SK-N-SH treated with all-trans-retinoic acid at 6 μM for 48 hours (cell line): ENCODE data around the gene RAB3GAP2.
"Not testable (repeated sequence)": the region's sequence is repeated elsewhere in the genome, so short reads cannot be mapped to it uniquely, and the experiment has no call there.

Experiments used
- ATAC-seq: fragments of 200-7000 bp; cut with Tn5 transposase; 3 replicates; pipeline ENCODE4 v1.9.1; 2020; ENCODE audit warnings: mild to moderate bottlenecking, moderate library complexity
- BACH2 ChIP-seq: fragments of 250-450 bp; sonication (Bioruptor Pico); IDR thresholded peaks from 2 replicates; pipeline ENCODE4 v1.9.0; 2021; ENCODE audit warnings: mild to moderate bottlenecking, borderline replicate concordance
- CSDC2 ChIP-seq: fragments of 250-450 bp; sonication (Bioruptor Pico); IDR thresholded peaks from 2 replicates; pipeline ENCODE4 v1.5.0; 2020; ENCODE audit warnings: mild to moderate bottlenecking, moderate library complexity
- ESRRG ChIP-seq: fragments of 250-450 bp; sonication (Bioruptor Pico); IDR thresholded peaks from 2 replicates; pipeline ENCODE4 v1.6.1; 2021; ENCODE audit warnings: mild to moderate bottlenecking
- GLIS3 ChIP-seq: fragments of 250-450 bp; sonication (Bioruptor Pico); IDR thresholded peaks from 2 replicates; pipeline ENCODE4 v1.5.0; 2020; ENCODE audit warnings: mild to moderate bottlenecking, moderate library complexity
- ISL1 ChIP-seq: fragments of 250-450 bp; sonication (Bioruptor Pico); IDR thresholded peaks from 2 replicates; pipeline ENCODE4 v2.1.2; 2022; ENCODE audit warnings: mild to moderate bottlenecking, moderate library complexity
- OSR1 ChIP-seq: fragments of 250-450 bp; sonication (Bioruptor Pico); IDR thresholded peaks from 2 replicates; pipeline ENCODE4 v1.8.0; 2022; ENCODE audit warnings: moderate library complexity, mild to moderate bottlenecking, inconsistent platforms
- PPARA ChIP-seq: fragments of 250-450 bp; sonication (Bioruptor Pico); IDR thresholded peaks from 2 replicates; pipeline ENCODE4 v1.5.0; 2020; ENCODE audit warnings: mild to moderate bottlenecking, borderline replicate concordance
- RARB ChIP-seq: fragments of 250-450 bp; sonication (Bioruptor Pico); IDR thresholded peaks from 2 replicates; pipeline ENCODE4 v1.8.0; 2021; ENCODE audit warnings: mild to moderate bottlenecking, moderate library complexity
- SNAI2 ChIP-seq: fragments of 250-450 bp; sonication (Bioruptor Pico); IDR thresholded peaks from 2 replicates; pipeline ENCODE4 v1.5.0; 2020; ENCODE audit warnings: mild to moderate bottlenecking, moderate library complexity
- TCF4 ChIP-seq: fragments of 250-450 bp; sonication (Bioruptor Pico); IDR thresholded peaks from 2 replicates; pipeline ENCODE4 v1.8.0; 2021; ENCODE audit warnings: mild to moderate bottlenecking, moderate library complexity, borderline replicate concordance
- TOX ChIP-seq: fragments of 250-450 bp; sonication (Bioruptor Pico); IDR thresholded peaks from 2 replicates; pipeline ENCODE4 v1.8.0; 2021; ENCODE audit warnings: mild to moderate bottlenecking, moderate library complexity, borderline replicate concordance
- ZC3H10 ChIP-seq: fragments of 250-450 bp; sonication (Bioruptor Pico); IDR thresholded peaks from 2 replicates; pipeline ENCODE4 v1.5.1; 2021; ENCODE audit warnings: mild to moderate bottlenecking, moderate library complexity
- ZFP3 ChIP-seq: fragments of 250-450 bp; sonication (Bioruptor Pico); IDR thresholded peaks from 2 replicates; pipeline ENCODE4 v1.5.0; 2020; ENCODE audit warnings: mild to moderate bottlenecking, moderate library complexity
- ZFP30 ChIP-seq: fragments of 450-650 bp; formaldehyde crosslinking; IDR thresholded peaks from 2 replicates; pipeline ENCODE4 v1.5.0; 2022; ENCODE audit warnings: mild to moderate bottlenecking, moderate library complexity
- ZNF565 ChIP-seq: fragments of 450-650 bp; formaldehyde crosslinking; conservative IDR thresholded peaks from 2 replicates; pipeline ENCODE4 v1.5.0; 2020; ENCODE audit warnings: low read depth, mild to moderate bottlenecking, moderate library complexity
- ZNF8 ChIP-seq: fragments of 450-650 bp; formaldehyde crosslinking; IDR thresholded peaks from 2 replicates; pipeline ENCODE4 v1.5.0; 2020; ENCODE audit warnings: mild to moderate bottlenecking, moderate library complexity
- TF ChIP-seq, protein P1 (sequence below): fragments of 250-450 bp; sonication (Bioruptor Pico); IDR thresholded peaks from 2 replicates; pipeline ENCODE4 v1.5.1; 2021; ENCODE audit warnings: mild to moderate bottlenecking, moderate library complexity
- TF ChIP-seq, protein P2 (sequence below): fragments of 250-450 bp; sonication (Bioruptor Pico); IDR thresholded peaks from 2 replicates; pipeline ENCODE4 v1.5.0; 2020; ENCODE audit warnings: mild to moderate bottlenecking, moderate library complexity
- TF ChIP-seq, protein P3 (sequence below): fragments of 250-450 bp; sonication (Bioruptor Pico); IDR thresholded peaks from 2 replicates; pipeline ENCODE4 v1.5.1; 2020; ENCODE audit warnings: low read depth, mild to moderate bottlenecking, moderate library complexity
- TF ChIP-seq, protein P4 (sequence below): fragments of 250-450 bp; sonication (Bioruptor Pico); IDR thresholded peaks from 2 replicates; pipeline ENCODE4 v1.8.0; 2020; ENCODE audit warnings: mild to moderate bottlenecking, moderate library complexity, borderline replicate concordance
- TF ChIP-seq, protein P5 (sequence below): fragments of 250-450 bp; sonication (Bioruptor Pico); IDR thresholded peaks from 2 replicates; pipeline ENCODE4 v1.8.0; 2021; ENCODE audit warnings: low read depth, mild to moderate bottlenecking, moderate library complexity, borderline replicate concordance

RAB3GAP2 gene

DNA sequence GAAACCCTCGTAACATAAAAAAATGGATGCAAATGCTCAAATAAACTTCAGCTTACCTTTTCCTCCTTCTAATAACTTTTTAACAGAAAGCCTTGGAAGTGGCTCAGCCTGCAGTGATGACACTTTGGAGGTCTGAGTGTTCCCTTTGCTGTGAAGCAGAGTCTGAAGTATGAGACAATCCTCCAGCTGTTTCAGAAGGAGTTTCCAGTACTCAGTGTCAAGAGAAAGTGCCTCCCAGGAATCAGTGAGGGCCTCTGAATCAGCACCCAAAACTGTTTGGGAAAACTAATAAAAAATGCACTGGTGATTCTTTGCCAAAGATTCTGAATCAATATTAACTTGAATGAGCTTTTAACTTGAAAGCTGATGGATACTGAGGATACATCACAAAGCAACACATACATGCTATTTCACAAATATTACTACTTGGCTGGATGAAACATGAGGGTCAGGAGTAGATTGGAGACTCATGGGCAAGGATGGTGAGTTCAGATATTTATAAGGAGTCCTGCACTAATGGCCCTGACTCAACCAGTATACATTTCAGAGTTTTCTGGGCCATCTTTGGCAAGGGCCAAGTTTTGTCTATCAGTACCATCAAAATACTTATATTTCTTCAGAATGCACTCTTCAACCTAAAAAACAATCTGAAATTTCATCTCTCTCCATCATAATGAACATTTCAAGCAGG, 101.3 kb downstream of the RAB3GAP2 start:
- no peak for TF ChIP-seq ZNF8 (CRISPR knock-in tag)
- no peak for TF ChIP-seq ZNF565 (CRISPR knock-in tag)
- TF ChIP-seq CSDC2 (CRISPR knock-in tag): no peak
- TF ChIP-seq, protein P1, sequence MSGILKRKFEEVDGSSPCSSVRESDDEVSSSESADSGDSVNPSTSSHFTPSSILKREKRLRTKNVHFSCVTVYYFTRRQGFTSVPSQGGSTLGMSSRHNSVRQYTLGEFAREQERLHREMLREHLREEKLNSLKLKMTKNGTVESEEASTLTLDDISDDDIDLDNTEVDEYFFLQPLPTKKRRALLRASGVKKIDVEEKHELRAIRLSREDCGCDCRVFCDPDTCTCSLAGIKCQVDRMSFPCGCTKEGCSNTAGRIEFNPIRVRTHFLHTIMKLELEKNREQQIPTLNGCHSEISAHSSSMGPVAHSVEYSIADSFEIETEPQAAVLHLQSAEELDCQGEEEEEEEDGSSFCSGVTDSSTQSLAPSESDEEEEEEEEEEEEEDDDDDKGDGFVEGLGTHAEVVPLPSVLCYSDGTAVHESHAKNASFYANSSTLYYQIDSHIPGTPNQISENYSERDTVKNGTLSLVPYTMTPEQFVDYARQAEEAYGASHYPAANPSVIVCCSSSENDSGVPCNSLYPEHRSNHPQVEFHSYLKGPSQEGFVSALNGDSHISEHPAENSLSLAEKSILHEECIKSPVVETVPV (CRISPR knock-in tag): no peak
- TF ChIP-seq, protein P2, sequence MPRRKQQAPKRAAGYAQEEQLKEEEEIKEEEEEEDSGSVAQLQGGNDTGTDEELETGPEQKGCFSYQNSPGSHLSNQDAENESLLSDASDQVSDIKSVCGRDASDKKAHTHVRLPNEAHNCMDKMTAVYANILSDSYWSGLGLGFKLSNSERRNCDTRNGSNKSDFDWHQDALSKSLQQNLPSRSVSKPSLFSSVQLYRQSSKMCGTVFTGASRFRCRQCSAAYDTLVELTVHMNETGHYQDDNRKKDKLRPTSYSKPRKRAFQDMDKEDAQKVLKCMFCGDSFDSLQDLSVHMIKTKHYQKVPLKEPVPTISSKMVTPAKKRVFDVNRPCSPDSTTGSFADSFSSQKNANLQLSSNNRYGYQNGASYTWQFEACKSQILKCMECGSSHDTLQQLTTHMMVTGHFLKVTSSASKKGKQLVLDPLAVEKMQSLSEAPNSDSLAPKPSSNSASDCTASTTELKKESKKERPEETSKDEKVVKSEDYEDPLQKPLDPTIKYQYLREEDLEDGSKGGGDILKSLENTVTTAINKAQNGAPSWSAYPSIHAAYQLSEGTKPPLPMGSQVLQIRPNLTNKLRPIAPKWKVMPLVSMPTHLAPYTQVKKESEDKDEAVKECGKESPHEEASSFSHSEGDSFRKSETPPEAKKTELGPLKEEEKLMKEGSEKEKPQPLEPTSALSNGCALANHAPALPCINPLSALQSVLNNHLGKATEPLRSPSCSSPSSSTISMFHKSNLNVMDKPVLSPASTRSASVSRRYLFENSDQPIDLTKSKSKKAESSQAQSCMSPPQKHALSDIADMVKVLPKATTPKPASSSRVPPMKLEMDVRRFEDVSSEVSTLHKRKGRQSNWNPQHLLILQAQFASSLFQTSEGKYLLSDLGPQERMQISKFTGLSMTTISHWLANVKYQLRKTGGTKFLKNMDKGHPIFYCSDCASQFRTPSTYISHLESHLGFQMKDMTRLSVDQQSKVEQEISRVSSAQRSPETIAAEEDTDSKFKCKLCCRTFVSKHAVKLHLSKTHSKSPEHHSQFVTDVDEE (CRISPR knock-in tag): no peak
- TF ChIP-seq ISL1: no peak
- no peak for TF ChIP-seq TOX (CRISPR knock-in tag)
- no peak for TF ChIP-seq ZFP30 (CRISPR knock-in tag)
- TF ChIP-seq, protein P3, sequence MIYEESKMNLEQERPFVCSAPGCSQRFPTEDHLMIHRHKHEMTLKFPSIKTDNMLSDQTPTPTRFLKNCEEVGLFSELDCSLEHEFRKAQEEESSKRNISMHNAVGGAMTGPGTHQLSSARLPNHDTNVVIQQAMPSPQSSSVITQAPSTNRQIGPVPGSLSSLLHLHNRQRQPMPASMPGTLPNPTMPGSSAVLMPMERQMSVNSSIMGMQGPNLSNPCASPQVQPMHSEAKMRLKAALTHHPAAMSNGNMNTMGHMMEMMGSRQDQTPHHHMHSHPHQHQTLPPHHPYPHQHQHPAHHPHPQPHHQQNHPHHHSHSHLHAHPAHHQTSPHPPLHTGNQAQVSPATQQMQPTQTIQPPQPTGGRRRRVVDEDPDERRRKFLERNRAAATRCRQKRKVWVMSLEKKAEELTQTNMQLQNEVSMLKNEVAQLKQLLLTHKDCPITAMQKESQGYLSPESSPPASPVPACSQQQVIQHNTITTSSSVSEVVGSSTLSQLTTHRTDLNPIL (CRISPR knock-in tag): no peak
- no peak for TF ChIP-seq ZC3H10 (CRISPR knock-in tag)
- TF ChIP-seq ESRRG: no peak
- TF ChIP-seq ZFP3: no peak
- TF ChIP-seq GLIS3: no peak
- no peak for TF ChIP-seq SNAI2 (CRISPR knock-in tag)
- no peak for TF ChIP-seq TCF4 (CRISPR knock-in tag)
- no peak for TF ChIP-seq PPARA (CRISPR knock-in tag)
- no peak for TF ChIP-seq BACH2 (CRISPR knock-in tag)
- no peak for TF ChIP-seq OSR1 (CRISPR knock-in tag)
- no peak for ATAC-seq

DNA sequence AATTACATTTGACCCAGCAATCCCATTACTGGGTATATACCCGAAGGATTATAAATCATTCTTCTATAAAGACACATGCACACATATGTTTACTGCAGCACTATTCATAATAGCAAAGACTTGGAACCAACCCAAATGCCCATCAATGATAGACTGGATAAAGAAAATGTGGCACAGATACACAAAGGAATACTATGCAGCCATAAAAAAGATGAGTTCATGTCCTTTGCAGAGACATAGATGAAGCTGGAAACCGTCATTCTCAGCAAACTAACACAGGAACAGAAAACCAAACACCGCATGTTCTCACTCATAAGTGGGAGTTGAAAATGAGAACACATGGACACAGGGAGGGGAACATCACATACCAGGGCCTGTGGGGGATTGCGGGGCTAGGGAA, 102.4 kb downstream of the RAB3GAP2 start:
- not testable (repeated sequence) for ATAC-seq

DNA sequence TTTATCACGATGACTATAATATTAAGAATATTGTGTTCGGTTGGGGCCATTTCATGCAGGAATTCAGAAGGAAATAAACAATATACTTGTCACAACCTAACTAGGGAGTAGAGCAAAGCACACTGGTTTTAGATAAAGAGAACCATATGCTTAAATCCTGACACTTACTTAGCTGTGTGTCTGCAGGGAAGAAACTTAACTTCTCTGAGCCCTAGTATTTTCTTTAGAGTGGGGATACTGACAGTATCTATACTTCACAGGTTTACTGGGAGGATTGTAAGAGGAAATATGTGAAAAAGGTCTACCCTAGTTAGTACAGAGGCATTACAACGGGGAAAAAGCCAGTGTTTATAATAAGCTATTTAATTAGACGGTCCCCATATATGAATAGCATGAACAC, 105.4 kb downstream of the RAB3GAP2 start:
- TF ChIP-seq, protein P4, sequence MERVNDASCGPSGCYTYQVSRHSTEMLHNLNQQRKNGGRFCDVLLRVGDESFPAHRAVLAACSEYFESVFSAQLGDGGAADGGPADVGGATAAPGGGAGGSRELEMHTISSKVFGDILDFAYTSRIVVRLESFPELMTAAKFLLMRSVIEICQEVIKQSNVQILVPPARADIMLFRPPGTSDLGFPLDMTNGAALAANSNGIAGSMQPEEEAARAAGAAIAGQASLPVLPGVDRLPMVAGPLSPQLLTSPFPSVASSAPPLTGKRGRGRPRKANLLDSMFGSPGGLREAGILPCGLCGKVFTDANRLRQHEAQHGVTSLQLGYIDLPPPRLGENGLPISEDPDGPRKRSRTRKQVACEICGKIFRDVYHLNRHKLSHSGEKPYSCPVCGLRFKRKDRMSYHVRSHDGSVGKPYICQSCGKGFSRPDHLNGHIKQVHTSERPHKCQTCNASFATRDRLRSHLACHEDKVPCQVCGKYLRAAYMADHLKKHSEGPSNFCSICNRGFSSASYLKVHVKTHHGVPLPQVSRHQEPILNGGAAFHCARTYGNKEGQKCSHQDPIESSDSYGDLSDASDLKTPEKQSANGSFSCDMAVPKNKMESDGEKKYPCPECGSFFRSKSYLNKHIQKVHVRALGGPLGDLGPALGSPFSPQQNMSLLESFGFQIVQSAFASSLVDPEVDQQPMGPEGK (CRISPR knock-in tag): no peak
- TF ChIP-seq, protein P5, sequence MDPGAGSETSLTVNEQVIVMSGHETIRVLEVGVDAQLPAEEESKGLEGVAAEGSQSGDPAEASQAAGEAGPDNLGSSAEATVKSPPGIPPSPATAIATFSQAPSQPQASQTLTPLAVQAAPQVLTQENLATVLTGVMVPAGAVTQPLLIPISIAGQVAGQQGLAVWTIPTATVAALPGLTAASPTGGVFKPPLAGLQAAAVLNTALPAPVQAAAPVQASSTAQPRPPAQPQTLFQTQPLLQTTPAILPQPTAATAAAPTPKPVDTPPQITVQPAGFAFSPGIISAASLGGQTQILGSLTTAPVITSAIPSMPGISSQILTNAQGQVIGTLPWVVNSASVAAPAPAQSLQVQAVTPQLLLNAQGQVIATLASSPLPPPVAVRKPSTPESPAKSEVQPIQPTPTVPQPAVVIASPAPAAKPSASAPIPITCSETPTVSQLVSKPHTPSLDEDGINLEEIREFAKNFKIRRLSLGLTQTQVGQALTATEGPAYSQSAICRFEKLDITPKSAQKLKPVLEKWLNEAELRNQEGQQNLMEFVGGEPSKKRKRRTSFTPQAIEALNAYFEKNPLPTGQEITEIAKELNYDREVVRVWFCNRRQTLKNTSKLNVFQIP (CRISPR knock-in tag): no peak
- no peak for TF ChIP-seq ISL1
- no peak for ATAC-seq

DNA sequence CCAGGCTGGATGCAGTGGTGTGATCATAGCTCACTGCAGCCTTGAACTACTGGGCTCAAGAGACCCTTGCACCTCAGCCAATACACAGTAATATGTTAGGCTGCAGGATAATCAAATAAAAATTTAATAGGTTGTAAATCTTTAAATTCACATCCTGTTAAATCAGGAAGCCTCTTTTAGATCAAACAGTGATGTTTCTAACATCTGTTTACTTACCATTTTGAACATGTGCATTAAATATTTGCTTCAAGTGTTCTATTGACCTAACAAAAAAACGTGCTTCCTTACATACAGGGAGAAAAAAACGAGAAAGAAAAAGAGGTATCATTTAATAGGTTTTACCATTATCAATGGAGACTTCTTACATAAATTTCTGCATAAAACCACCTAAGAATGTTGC, 107.7 kb downstream of the RAB3GAP2 start:
- no peak for ATAC-seq
- TF ChIP-seq, protein P3 (CRISPR knock-in tag): no peak
- TF ChIP-seq RARB (CRISPR knock-in tag): no peak
- no peak for TF ChIP-seq ISL1
- TF ChIP-seq, protein P2 (CRISPR knock-in tag): no peak
- no peak for TF ChIP-seq ZNF565 (CRISPR knock-in tag)
- TF ChIP-seq, protein P1 (CRISPR knock-in tag): no peak
- no peak for TF ChIP-seq OSR1 (CRISPR knock-in tag)
- TF ChIP-seq PPARA (CRISPR knock-in tag): no peak
- no peak for TF ChIP-seq TOX (CRISPR knock-in tag)
